ENCODE results near the gene DDX31. TPM values are rescaled to one million over a fixed set of nuclear protein-coding genes. Genes with fewer than 3 reads are reported as not detected.

Gene DDX31
- total RNA-seq, 2 experiments from 2014 or later = 31.0 to 32.6 TPM

DNA sequence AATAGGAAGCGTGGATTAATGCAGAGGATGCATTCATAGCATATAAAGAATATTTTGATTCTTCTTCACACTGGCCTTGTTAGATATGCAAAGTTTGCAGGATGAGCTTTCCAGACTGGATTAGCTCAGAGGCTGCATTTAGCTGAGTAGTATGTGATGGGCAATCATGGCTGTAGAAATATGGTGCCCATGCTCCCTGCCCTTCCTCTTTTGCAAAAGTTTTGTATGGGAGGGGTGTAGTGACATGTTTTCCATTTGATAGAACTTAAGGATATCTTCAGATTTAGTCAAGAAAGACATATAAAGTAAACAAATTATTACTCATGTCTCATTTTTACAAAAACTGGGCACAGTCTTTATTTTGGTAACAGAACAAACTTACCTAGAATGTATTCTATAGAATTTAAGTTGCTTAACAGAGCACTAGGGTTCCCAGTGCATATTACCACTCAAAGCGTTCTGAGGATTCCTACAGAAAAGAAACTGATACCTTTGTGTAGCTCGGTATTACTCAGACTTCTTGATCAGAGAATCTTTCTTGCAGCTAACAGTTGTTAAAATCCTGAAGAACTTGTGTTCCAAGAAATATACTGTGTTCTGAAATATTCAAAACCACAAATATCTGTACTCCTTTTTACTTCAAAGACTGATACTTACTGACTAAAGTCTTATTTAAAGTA is 10.3 kb upstream of the DDX31 start:
- ChIA-PET CTCF (interaction anchor here (0.6 kb wide), 1 partner anchor 40 kb away, joined by 4 read pairs; no protein-coding TSS in a partner anchor), POLR2A (interaction anchor here (1.0 kb wide), 1 partner anchor 10 kb away, joined by 4 read pairs; the partner anchor contains the start of genes DDX31 and GTF3C4)

DNA sequence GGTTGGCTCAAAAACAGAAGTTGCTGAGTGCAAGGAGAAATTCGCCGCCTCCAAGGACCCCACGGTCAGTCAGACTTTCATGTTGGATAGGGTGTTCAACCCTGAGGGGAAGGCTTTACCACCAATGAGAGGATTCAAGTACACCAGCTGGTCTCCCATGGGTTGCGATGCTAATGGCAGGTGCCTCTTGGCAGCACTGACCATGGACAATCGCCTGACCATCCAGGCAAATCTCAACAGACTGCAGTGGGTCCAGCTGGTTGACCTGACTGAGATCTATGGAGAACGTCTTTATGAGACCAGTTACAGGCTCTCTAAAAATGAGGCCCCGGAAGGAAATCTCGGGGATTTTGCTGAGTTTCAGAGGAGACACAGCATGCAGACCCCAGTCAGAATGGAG is 8.2 kb upstream of the DDX31 start:
- POLR2A ChIA-PET = no interaction called here

DNA sequence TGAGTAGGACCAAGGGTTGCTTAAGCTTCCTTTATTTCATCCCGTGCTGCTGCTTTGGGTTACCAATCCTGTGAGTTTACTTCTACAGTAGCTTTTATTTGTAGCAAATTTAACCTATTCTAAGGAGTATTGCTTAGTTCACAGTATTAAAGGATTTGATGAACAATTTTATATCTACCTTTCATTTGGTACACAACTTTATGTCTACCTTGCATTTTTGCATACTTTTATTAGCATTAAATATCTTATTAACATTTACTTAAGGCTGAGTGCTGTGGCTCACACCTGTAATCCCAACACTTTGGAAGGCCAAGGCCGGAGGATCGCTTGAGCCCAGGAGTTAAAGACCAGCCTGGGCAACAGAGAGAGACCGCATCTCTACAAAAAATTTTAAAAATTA is 4.7 kb upstream of the DDX31 start:
- ChIA-PET POLR2A (no interaction called here), CTCF (no interaction called here)

More for the DNA sequence above, 8.2 kb upstream of the DDX31 start:
- CTCF ChIA-PET = no interaction called here

DNA sequence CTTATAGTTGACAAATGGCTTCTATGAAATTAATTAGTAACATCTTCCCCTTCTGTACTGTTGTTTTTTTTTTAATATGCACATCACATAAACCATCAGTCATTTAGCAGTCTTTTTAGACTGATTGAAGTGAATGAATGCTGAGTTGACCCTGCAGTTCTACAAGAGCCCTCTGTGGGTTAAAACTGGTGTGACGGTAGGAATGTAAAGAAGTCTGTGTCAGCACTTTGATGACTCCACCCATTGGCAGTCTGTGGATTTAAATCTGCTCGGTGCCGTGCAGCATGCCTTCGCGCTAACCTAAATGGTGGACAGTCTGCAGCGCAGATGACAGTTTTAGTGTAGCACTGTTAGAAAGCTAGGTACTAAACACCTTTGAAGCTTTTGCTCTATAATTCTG is 3.6 kb upstream of the DDX31 start:
- POLR2A ChIA-PET = no interaction called here
- CTCF ChIA-PET = no interaction called here

DNA sequence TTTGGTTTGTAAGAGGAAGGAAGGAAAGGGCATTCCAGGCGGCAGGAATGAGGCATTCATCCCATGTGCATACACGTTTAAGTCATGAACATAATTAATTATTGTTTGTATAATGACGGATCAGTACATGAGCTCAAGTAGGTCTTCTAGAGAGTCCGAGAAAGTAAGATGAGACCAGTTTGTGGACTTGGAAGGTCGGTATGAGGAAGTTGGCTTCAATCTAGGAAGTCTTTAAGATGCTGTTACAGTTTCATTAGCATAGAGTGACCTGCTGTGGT is 2.6 kb upstream of the DDX31 start:
- CTCF ChIA-PET = no interaction called here
- POLR2A ChIA-PET = no interaction called here

DNA sequence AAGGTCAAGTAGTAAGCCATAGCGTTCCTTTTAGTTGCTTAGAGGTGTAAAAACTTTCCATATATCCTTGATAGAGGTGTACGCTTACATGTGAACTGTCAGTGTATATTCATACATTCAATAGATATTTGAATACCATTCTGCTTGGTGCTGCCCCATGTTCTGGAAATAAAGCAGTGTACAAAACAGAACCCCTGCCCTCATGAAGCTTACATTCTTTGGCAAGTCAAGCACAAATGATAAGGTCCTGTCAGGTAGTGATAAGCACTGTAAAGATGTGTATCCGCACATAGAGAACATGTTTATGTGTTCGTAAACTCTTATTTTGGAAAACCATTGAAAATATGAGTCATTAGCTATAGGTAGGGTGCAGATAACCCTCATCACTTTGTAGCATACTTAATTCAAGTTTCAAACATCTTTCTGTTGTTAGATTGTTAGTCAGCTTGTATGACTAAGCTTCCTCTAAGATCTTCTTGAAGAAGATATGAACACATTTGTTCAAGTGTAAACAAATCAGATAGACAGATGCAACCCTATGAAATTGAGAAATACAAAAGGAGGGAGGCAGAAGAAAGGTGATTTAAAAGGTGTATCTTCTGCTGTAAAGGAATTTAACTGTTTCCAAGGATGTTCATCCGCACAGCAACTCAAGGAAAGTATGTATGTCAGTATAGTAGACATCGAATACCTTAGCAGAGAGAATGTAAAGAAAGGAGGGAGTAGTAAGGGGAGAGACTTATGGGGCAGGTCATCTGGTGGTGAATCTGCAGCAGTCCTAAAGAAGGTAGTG is 2.0 kb upstream of the DDX31 start:
- CTCF ChIA-PET = interaction anchor here (0.9 to 1.2 kb wide), 3 partner anchors 12 to 27 kb away, joined by 3 read pairs; no protein-coding TSS in a partner anchor
- POLR2A ChIA-PET = no interaction called here

DNA sequence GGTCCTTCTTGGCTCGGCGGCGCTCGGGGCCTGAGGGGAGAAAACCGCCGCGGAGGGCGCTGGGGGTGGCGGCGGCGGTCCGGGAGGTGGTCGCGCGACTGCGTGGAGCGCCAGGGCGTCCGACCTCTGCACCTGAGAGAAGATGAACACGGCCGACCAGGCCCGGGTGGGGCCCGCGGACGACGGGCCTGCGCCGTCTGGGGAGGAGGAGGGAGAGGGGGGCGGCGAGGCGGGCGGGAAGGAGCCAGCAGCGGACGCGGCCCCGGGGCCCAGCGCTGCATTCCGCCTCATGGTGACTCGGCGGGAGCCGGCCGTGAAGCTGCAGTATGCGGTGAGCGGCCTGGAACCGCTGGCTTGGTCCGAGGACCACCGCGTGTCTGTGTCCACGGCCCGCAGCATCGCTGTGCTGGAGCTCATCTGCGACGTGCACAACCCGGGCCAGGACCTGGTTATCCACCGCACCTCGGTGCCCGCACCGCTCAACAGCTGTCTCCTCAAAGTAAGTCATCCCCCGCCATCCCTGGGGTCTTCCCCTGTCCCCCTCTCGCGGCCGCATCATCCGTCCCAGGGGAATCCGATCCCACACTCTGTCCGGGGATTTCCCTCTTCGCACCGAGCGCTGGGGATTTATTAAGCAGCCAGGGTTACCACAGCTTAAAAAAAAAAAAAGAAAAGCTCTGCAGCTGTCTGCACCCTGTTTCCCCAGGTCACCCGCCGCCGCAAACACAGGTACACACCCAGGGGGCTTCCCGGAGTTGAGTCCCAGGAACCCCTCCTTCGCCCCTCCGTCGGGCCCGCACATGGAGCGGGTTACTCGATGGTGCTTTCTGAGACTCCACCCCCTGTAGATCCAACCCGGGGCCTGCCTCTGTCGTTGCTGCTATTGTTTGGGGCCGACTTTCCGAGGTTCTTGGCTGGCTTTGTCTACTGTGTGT is 941 bp upstream of the DDX31 start, which contains the start of gene GTF3C4:
TSS of gene GTF3C4 (plus strand) at position 8 of the 935 bp plus-strand sequence. CDS start at position 143, 135 bp downstream.
- ChIA-PET POLR2A (interaction anchor here (0.5 to 1.3 kb wide), 4 partner anchors 8 to 99 kb away, joined by 3 to 6 read pairs (median 4); no protein-coding TSS in a partner anchor), CTCF (interaction anchor here (0.6 to 1.4 kb wide), 8 partner anchors 13 to 1504 kb away, joined by 3 to 4 read pairs (median 3); partner anchors contain the start of gene SETX)

DNA sequence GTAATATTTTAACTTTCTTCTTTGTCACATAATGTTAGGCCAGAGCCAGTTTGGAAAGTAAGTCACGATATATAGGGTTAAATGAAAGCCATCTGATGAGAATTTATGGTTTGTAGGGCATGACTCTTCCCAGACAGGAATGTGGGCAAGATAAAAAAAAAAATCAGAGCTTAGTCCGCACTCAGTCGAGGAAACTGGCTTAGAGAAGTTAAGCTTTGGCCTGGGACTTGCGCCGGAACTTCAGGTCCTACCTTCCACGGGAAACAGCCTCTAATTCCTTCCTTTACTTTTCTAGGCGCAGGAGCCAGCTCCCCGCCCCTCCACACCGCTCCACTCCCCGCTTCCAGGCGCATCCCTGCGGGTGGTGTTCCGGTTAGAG is 475 bp downstream of the DDX31 start:
- ChIA-PET CTCF (interaction anchor here (0.9 to 1.4 kb wide), 6 partner anchors 25 to 315 kb away, joined by 3 to 6 read pairs (median 4); partner anchors contain the start of genes CFAP77 and SETX), POLR2A (interaction anchor here (0.5 to 1.3 kb wide), 3 partner anchors 11 to 316 kb away, joined by 3 to 4 read pairs (median 3); no protein-coding TSS in a partner anchor)

DNA sequence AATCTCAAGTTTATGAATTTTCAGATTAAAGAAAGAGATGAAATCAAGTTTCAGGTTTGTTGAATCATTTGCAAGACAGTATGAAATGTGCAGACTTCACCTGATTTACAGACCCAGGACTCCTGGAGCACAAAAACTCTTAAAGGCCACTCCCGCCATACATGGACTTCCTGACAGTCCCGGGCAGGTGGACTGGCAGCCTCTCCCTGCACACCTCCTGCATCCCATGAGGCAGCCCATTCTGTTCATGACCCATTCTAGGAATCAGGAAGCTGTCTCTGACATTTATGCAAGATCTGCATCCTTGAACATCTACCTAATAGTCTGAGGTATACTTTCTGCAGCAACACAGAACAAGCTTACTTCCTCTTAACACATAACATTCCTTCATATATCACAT is 5.9 kb downstream of the DDX31 start:
- POLR2A ChIA-PET = no interaction called here
- CTCF ChIA-PET = no interaction called here

DNA sequence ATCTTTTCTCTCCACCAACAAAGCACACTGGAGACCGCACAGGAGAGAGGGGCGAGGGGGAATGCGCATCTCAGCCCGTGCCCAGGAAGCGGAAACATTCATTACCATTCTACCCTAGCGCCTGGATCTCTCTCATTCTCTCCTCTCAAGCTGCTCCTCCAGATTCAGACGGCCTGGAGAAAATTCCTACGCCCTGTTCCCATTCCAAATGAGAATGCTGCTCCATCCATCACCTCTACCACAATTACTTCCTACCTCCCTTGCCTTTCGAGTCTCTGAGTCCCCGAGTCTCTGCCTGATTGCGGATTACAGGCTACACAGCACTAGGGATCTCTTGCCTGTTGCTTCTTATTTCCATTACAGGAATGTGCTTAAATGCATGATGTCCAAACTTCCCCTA is 6.7 kb downstream of the DDX31 start:
- ChIA-PET CTCF (no interaction called here), POLR2A (no interaction called here)

DNA sequence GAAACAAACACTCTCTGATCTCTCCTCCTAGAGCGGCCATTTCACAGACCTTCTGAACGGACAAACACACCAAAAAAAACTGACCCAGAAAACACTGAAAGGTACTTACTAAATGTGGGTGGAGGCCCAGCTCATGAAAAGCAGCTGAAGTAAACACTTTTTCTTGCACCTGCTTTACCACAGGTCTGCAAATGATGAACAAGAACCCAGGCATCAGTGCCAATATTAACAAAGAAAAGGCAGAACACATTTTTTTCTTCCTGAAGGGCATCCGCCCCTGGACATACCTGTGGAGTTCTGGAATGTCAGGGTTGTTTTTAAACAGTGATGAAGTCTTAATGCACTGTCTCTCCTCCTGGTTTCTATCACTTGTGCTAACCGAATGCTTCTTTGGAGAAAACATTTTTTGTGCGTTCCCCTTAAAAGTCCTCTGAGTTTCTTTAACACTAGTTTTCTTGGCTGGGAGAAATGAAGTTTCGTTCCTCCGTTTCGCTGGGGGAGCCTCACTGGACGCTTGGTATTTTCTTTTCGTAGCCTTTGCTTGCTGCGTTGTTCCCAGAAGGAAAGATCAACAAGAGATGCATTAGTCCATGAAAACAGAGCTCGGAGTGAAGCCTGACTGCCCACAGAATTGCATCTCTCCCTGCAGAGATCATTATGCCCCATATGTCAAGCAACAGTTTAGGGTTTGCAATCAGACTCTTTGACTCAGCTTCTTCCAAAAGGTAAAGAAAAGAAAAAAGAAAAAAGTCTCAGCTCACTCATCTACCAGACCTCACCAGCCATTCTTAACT is 7.4 kb downstream of the DDX31 start:
- CTCF ChIA-PET = no interaction called here
- POLR2A ChIA-PET = no interaction called here

DNA sequence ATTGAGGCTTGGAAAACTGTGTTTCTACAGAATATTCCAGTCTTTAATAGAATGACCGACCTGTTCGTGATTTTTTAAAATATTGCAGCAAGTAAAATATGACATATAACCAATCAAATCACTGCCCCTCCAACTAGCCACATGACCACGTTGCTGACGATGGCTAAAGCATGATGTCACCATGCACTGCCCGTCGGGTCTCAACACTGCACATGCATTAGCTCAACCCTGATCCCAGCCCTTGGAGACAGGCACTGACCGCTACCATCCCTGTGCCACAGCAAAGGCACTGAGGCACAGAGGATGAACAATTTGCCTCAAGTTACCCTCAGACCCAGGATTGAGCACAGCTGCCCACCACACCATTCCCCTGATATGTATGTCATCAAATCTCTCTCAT is 13.5 kb downstream of the DDX31 start:
- CTCF ChIA-PET = interaction anchor here (1.1 kb wide), 1 partner anchor 12 kb away, joined by 3 read pairs; no protein-coding TSS in a partner anchor
- POLR2A ChIA-PET = no interaction called here

DNA sequence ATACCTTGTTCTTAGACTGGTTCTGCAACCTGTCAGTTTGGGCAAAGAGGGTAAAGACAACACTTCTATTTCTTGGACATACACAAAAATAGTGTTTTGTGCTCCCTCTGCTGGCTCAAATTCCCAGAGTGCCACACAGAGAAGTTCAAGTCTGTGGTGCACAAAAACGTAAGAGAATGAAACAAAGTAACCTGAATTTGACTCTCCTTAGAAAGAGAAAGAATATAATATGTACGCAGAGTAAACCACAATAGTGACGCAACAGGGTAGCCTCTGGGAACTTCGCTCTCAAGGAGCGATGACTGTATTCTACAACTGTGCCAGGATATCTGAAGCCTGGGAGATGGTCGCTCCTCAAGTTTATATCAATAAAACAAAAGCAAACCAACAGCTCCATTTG is 18.5 kb downstream of the DDX31 start:
- ChIA-PET CTCF (no interaction called here), POLR2A (no interaction called here)

DNA sequence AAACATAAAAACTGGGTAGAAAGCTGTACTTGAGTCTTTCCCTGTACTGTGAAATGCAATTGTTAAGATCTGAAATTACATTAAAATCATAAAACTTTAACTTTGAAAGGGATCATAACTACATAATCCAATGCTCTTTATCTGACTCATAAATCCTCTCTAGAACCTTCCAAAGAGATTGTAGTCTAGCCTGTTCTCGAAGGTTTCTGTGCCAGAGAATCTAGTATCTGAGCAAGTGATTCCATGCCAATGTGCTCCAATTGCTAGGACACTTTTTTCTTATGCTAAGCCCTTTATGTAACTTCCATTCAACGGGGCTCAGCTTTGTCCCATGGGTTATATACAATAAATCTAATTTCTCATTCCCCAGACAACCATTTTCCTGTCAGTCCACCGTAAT is 21.1 kb downstream of the DDX31 start:
- ChIA-PET POLR2A (no interaction called here), CTCF (interaction anchor here (0.6 kb wide), 1 partner anchor 151 kb away, joined by 3 read pairs; no protein-coding TSS in a partner anchor)

DNA sequence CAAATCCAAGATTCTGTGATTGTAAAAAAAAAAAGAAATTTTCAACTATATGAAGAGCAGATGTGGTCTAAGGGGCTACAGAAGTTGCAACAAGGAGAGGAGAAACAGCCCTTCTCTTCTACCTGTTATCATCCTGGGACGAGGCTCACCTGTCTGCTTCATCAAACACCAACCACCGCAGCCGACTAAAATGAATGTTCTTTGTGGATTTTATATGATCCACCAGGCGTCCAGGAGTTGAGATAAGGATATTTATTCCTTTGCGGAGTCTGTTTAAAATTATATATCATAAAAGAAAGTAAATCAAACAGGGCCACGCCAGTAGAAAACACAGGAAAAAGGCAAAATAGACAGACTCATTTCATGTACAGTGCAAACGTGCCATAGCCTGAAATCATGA is 21.5 kb downstream of the DDX31 start:
- POLR2A ChIA-PET = no interaction called here

DNA sequence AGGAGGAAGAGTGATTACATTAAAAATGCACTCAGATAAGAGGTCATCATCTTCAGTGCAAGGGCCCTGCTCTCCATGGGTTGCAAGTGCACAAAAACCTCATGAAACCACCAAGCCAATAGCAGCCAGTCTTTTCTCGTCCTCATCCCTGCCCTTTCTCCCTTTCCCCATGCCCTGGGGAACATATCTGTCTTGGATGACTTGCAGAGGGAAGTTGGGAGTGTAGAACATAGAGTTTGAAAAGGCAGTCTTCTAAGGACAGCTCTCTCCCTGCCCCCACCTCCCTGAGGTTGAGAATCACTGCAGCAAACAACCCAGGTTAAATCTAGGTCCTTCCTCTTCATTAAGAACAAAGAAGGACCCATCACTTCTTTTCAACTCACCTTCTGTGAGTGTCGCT is 22.0 kb downstream of the DDX31 start:
- ChIA-PET POLR2A (no interaction called here), CTCF (no interaction called here)

More for the DNA sequence above, 21.5 kb downstream of the DDX31 start:
- CTCF ChIA-PET = interaction anchor here (0.6 kb wide), 1 partner anchor 151 kb away, joined by 3 read pairs; no protein-coding TSS in a partner anchor

DNA sequence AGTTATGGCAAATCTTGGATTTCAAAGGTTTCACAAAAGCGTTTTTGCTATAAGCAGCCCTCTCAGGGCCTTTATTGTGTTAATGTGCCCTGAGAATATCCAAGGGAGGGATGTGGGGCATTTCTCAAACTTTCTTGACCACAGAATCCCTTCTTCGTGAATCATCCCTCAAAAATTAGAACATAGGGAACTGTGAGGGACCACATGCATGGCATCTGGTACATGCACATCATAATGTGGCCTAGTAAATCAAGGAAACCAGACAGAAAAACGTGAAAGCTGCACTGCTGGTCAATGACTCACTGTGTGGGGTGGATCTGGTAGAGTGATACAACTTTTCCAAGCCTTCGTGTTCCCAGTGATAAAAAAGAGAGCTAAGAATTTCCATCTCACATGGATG is 22.4 kb downstream of the DDX31 start:
- ChIA-PET POLR2A (no interaction called here), CTCF (no interaction called here)

DNA sequence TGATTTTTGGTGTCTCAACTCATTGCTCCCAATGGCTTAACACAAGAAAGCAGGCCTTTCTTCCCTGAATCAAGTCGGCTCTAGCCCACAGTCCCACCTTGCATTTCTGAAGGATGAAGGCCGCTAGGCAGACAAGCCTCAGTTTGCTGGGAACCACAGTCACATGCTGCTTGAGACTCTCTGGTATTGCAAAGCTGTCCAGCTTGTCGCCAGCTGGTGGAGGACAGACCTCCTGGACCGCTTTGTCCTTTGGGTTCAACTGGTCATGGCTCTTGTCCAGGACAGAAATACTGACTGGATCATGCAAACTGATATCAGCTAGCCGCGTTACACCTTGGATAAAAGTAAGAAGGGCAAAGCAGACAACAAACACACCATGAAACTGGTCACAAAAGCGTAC is 23.1 kb downstream of the DDX31 start:
- ChIA-PET POLR2A (no interaction called here), CTCF (no interaction called here)

DNA sequence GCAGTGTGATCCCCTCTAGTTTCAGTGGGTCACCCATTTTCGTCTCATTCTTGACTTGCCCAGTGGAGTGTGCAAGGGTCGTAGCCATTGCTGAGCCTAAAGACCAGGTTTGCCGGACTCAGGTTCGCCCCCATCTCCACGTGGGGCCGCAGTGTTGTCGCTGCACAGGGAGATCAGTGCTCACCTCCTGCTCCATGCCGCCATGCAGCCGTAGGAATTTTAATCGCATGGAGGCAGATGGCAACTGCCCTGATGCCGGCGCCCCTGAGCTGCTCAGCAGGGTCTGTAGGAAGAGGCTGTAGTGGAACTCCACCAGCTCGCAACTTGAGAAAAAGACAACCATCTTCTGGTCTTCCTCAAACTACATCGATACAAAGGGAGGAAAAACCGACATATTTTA is 24.1 kb downstream of the DDX31 start:
- POLR2A ChIA-PET = no interaction called here
- CTCF ChIA-PET = interaction anchor here (0.6 kb wide), 1 partner anchor 1267 kb away, joined by 3 read pairs; no protein-coding TSS in a partner anchor
